ENCODE data around the gene DCAF4. TPM values are rescaled to one million over a fixed set of nuclear protein-coding genes. Genes with fewer than 3 reads are reported as not detected.
A peak's percentile ranks its signal among the peaks of the same experiment; 100 is the strongest.

DCAF4 gene
- total RNA-seq, 1 donor from 2014 or later = 14.3 TPM

DNA sequence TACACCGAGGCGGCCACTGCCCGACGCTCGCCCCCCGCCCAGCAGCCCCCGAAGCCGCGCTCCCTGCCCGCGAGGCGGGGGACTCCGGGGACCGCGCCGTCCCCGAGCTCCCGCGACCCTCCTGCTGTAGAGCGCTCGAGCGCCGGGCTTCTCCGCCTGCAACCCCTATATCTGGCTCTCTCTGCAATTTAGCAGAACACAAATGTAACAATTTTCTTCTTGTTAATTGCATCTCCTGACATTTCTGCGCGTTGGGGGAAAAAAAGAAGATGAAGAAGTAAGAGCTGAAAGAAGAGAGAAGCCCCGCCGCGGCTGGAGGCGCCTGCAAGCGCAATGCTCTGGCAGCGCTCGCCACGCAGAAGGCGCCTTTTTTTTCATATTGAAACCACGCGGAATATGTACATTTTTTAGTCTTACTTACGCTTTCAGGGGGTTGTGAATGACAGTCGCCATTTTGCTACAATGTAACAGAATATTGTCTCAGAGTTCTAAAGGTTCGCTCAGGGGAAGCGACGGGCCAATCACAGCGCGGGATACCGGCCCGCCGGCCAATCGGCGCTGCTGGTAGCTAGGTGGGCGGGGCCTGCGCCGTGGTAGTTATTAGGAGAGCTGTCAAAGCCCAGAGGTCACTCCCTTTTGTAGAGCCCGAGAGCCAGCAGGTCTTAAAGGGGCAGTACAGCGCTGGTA is 32.5 kb upstream of the DCAF4 start, which contains the start of gene DPF3:
TSS of gene DPF3 (minus strand) at position 466 of the 687 bp plus-strand sequence. CDS start at position 453, 13 bp downstream.
- peaks cover 28% of the 10 kb centered on the region for H3K4me1 Mint-ChIP-seq (ENCODE audit: unreplicated experiment)
- H3K9me3 Mint-ChIP-seq (ENCODE audit: unreplicated experiment) = no peaks in the 10 kb centered on the region
- DNase-seq (ENCODE audit: extremely low spot score, unreplicated experiment) = peak; percentile 97
- peak within 1 kb of the TSS; percentile 92 for H3K4me3 Mint-ChIP-seq (ENCODE audit: unreplicated experiment)
- TF ChIP-seq, protein P1, sequence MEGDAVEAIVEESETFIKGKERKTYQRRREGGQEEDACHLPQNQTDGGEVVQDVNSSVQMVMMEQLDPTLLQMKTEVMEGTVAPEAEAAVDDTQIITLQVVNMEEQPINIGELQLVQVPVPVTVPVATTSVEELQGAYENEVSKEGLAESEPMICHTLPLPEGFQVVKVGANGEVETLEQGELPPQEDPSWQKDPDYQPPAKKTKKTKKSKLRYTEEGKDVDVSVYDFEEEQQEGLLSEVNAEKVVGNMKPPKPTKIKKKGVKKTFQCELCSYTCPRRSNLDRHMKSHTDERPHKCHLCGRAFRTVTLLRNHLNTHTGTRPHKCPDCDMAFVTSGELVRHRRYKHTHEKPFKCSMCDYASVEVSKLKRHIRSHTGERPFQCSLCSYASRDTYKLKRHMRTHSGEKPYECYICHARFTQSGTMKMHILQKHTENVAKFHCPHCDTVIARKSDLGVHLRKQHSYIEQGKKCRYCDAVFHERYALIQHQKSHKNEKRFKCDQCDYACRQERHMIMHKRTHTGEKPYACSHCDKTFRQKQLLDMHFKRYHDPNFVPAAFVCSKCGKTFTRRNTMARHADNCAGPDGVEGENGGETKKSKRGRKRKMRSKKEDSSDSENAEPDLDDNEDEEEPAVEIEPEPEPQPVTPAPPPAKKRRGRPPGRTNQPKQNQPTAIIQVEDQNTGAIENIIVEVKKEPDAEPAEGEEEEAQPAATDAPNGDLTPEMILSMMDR (IDR thresholded peaks at IDR 0.05) = no peak
- peak within 1 kb of the TSS; percentile 74 for H3K27ac Mint-ChIP-seq (ENCODE audit: unreplicated experiment)
- no peaks in the 10 kb centered on the region for H3K36me3 Mint-ChIP-seq (ENCODE audit: unreplicated experiment)
- peaks cover 8% of the 10 kb centered on the region for H3K27me3 Mint-ChIP-seq (ENCODE audit: unreplicated experiment)

DNA sequence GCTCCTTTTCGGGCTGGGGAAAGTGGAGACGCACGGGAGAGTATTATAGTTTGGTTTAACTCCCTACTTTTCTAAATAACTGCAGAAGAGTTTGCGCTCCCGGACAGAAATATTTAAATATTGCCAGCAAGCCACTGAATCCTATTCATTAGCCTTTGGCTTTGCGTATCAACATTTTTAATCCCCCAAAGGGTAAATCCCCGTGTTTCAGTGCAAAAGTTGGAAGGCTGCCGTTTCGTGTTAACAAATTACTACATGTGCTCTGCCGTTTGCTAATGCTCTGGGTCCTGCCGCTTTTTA is 32.0 kb upstream of the DCAF4 start:
- no peaks in the 10 kb centered on the region for H3K36me3 Mint-ChIP-seq (ENCODE audit: unreplicated experiment)
- no peaks in the 10 kb centered on the region for H3K9me3 Mint-ChIP-seq (ENCODE audit: unreplicated experiment)
- H3K27ac Mint-ChIP-seq (ENCODE audit: unreplicated experiment) = peak overlapping the region; percentile 74
- H3K4me1 Mint-ChIP-seq (ENCODE audit: unreplicated experiment) = peaks cover 26% of the 10 kb centered on the region
- H3K27me3 Mint-ChIP-seq (ENCODE audit: unreplicated experiment) = peaks cover 8% of the 10 kb centered on the region
- peak overlapping the region; percentile 92 for H3K4me3 Mint-ChIP-seq (ENCODE audit: unreplicated experiment)
- no peak for DNase-seq (ENCODE audit: extremely low spot score, unreplicated experiment)
- TF ChIP-seq, protein P1 (IDR thresholded peaks at IDR 0.05) = no peak

DNA sequence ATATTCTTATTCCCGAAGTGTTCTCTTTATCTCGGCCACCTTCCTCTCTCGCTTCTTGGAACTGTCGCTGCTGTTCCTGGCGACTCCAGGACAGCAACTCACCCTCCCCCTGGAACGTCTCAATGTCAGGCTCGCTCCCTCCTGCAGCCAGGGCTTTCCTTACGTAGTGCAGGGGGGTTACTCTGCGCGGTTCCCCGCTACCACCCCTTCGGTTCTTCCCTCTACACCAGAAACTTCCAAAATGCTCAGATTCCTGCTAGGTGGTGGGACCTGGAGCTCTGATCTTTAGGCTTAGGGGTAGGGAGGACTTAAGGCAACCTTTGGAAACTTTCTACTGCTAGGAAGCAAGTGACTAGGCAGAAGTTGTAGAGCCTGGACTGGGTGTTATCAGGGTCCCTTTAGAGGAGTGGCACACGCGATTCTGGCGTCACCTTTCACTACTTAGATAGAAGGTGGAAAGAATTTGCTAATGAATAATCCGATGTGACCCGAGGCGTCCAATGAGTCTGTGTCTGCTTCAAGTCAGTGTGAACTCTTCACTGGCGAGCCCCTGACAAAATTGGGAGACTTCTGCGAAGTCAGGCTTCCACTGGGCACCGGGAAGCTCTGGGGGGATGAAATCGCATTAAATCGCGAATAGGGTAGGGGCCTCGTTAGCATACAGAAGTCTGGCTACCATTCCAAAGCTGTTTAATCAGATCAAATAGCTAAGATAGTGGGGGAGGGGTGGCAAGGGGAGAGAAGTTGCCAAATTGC is 31.5 kb upstream of the DCAF4 start:
- Mint-ChIP-seq H3K27ac (ENCODE audit: unreplicated experiment) (peak overlapping the region; percentile 64), H3K27me3 (ENCODE audit: unreplicated experiment) (peaks cover 8% of the 10 kb centered on the region), H3K4me1 (ENCODE audit: unreplicated experiment) (peaks cover 26% of the 10 kb centered on the region), H3K9me3 (ENCODE audit: unreplicated experiment) (no peaks in the 10 kb centered on the region), H3K36me3 (ENCODE audit: unreplicated experiment) (no peaks in the 10 kb centered on the region), H3K4me3 (ENCODE audit: unreplicated experiment) (peak overlapping the region; percentile 92)
- TF ChIP-seq, protein P1 (IDR thresholded peaks at IDR 0.05) = no peak
- no peak for DNase-seq (ENCODE audit: extremely low spot score, unreplicated experiment)

DNA sequence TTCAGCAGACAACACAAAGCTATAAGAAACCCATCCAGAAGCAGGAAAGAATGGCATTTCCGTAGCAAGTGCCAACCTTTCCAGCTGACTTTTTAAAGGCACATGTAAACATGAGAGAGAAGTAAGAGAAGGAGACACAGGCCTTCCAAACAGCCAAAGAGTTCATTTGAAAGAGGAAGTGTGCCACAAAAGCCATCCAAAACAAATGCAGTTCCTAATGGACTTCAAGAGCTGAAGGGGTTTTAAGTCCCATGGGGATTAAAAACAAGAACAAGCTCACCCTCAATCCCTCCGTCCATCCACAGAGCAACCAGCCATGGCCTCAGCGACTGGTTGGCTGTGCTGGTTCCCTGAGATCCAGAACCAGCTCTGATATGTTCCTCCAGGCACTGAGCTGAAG is 27.8 kb upstream of the DCAF4 start:
- H3K27ac Mint-ChIP-seq (ENCODE audit: unreplicated experiment) = no peak overlapping the region
- H3K36me3 Mint-ChIP-seq (ENCODE audit: unreplicated experiment) = no peaks in the 10 kb centered on the region
- H3K4me3 Mint-ChIP-seq (ENCODE audit: unreplicated experiment) = no peak overlapping the region
- peaks cover 2% of the 10 kb centered on the region for H3K27me3 Mint-ChIP-seq (ENCODE audit: unreplicated experiment)
- TF ChIP-seq, protein P1 (IDR thresholded peaks at IDR 0.05) = no peak
- peaks cover 16% of the 10 kb centered on the region for H3K4me1 Mint-ChIP-seq (ENCODE audit: unreplicated experiment)
- no peaks in the 10 kb centered on the region for H3K9me3 Mint-ChIP-seq (ENCODE audit: unreplicated experiment)
- no peak for DNase-seq (ENCODE audit: extremely low spot score, unreplicated experiment)

DNA sequence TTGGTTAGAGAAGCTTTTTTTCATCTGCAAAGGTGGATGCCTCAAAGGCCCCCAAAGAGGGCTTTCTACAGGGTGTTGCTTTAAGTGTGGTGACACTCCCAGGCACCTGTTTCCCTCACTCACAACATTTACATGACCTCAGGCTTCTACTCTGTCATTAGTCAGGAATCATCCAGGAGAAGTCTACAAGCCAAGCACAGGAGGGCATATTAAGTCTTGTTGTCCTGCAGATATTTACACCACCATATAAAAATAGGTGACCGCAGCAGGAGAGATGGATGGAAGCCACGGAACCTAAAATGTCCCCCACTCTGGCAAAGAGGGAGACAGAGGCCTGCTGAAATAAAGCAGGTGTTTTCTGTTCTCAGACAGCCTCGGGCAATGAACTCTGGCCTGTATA is 24.9 kb upstream of the DCAF4 start:
- H3K36me3 Mint-ChIP-seq (ENCODE audit: unreplicated experiment) = no peaks in the 10 kb centered on the region
- H3K9me3 Mint-ChIP-seq (ENCODE audit: unreplicated experiment) = no peaks in the 10 kb centered on the region
- no peaks in the 10 kb centered on the region for H3K27me3 Mint-ChIP-seq (ENCODE audit: unreplicated experiment)
- TF ChIP-seq, protein P1 (IDR thresholded peaks at IDR 0.05) = no peak
- H3K4me3 Mint-ChIP-seq (ENCODE audit: unreplicated experiment) = no peak overlapping the region
- H3K4me1 Mint-ChIP-seq (ENCODE audit: unreplicated experiment) = peaks cover 14% of the 10 kb centered on the region
- DNase-seq (ENCODE audit: extremely low spot score, unreplicated experiment) = no peak
- no peak overlapping the region for H3K27ac Mint-ChIP-seq (ENCODE audit: unreplicated experiment)
